K562 (cell line): ENCODE results near the gene NXF1. TPM values are rescaled to one million over a fixed set of nuclear protein-coding genes. Genes with fewer than 3 reads are reported as not detected.

Experiments
- CC2D1A ChIP-seq: fragments of 450-650 bp; IDR thresholded peaks from 2 replicates; pipeline ENCODE4 v1.6.1; 2017; ENCODE audit warnings: mild to moderate bottlenecking
- DIDO1 ChIP-seq: fragments of 450-650 bp; IDR thresholded peaks from 2 replicates; pipeline ENCODE4 v1.6.1; 2016; ENCODE audit warnings: low read depth, missing biosample characterization, missing genetic modification characterization
- EP300 ChIP-seq: IDR thresholded peaks from 2 replicates; pipeline ENCODE4 v1.6.1; 2012; ENCODE audit warnings: low read length, improper control_type of control experiment
- ETV6 ChIP-seq, 3 experiments: fragments of 150-350 bp in 1 of 3; sonication (generic) in 1 of 3; formaldehyde crosslinking in 1 of 3; IDR thresholded peaks; 2 replicates each; pipeline versions ENCODE4 v1.6.1 to v1.8.0; 2014 to 2022; ENCODE audit warnings: borderline replicate concordance in 2 of 3, low read depth in 2 of 3, antibody characterized with exemption in 1 of 3, low read length in 1 of 3, mild to moderate bottlenecking in 1 of 3, missing genetic modification reagents in 1 of 3
- HMG20A ChIP-seq: fragments of 450-650 bp; formaldehyde crosslinking; conservative IDR thresholded peaks from 2 replicates; pipeline ENCODE4 v1.4.0; 2020; ENCODE audit warnings: mild to moderate bottlenecking, mixed read lengths
- MAFF ChIP-seq: IDR thresholded peaks from 2 replicates; pipeline ENCODE4 v1.6.1; 2012; ENCODE audit warnings: low read length, improper control_type of control experiment
- RBM15 ChIP-seq: fragments of 200-400 bp; formaldehyde crosslinking; IDR thresholded peaks from 2 replicates; pipeline ENCODE4 v1.6.1; 2018; ENCODE audit warnings: mild to moderate bottlenecking, low read length, moderate library complexity; ENCODE audit not compliant: insufficient read depth
- SMARCB1 ChIP-seq: IDR thresholded peaks from 2 replicates; pipeline ENCODE4 v1.6.1; 2011; ENCODE audit warnings: improper control_type of control experiment, low read depth; ENCODE audit not compliant: insufficient read length
- ZBTB40 ChIP-seq, 2 experiments: fragments of 450-650 bp in 1 of 2; sonication (generic) in 1 of 2; formaldehyde crosslinking in 1 of 2; IDR thresholded peaks; 2 replicates each; pipeline versions ENCODE4 v1.7.1 to v1.9.0; 2016 to 2022; ENCODE audit warnings: inconsistent platforms in 1 of 2, mild to moderate bottlenecking in 1 of 2, missing genetic modification reagents in 1 of 2
- ZBTB49 ChIP-seq: sonication (generic); formaldehyde crosslinking; IDR thresholded peaks from 2 replicates; pipeline ENCODE4 v1.8.0; 2022; ENCODE audit warnings: missing genetic modification reagents, mild to moderate bottlenecking, borderline replicate concordance
- ZBTB9 ChIP-seq: fragments of 450-650 bp; formaldehyde crosslinking; IDR thresholded peaks from 2 replicates; pipeline ENCODE4 v1.4.0; 2020; ENCODE audit warnings: mild to moderate bottlenecking, moderate library complexity
- ZNF174 ChIP-seq: fragments of 250-450 bp; sonication (Bioruptor Pico); IDR thresholded peaks from 2 replicates; pipeline ENCODE4 v1.4.0; 2020; ENCODE audit warnings: mild to moderate bottlenecking
- ZNF239 ChIP-seq: fragments of 250-450 bp; sonication (Bioruptor Pico); IDR thresholded peaks from 2 replicates; pipeline ENCODE4 v1.4.0; 2020; ENCODE audit warnings: mild to moderate bottlenecking
- polyA plus RNA-seq, 8 experiments: library from polyadenylated mRNA; depleted of rRNA in 4 of 8; stranded (reverse) in 5 of 8; unstranded in 3 of 8; fragments of >200 nt; fragmentation: Nextera tagmentation in 2 of 8; fragmentation: Illumina TruSeq in 1 of 8; extraction: Ambion mirVana in 2 of 8; extraction: Trizol in 1 of 8; gene quantifications; 2 replicates each; pipeline versions ENCODE4 v1.2.1 to v1.2.3, GENCODE V29; 2011 to 2014; ENCODE audit warnings: inconsistent platforms in 1 of 8, missing spikeins in 1 of 8
- total RNA-seq, 7 experiments: library from RNA; depleted of rRNA in 6 of 7; stranded (reverse); fragments of >200 nt in 6 of 7; fragmentation: Illumina TruSeq in 2 of 7; extraction: Trizol in 2 of 7; gene quantifications; 2 replicates each; pipeline versions ENCODE4 v1.2.1 to v1.2.3, GENCODE V29; 2011 to 2021; ENCODE audit warnings: low replicate concordance in 1 of 7

Gene NXF1
- total and polyA plus RNA-seq, 9 of the 15 experiments (the other 6 are each of a cell fraction or from before 2014, with no cell fraction given): 18.1 to 98.3 (median 35.8) TPM

- TF ChIP-seq ZBTB40 (IDR thresholded peaks at IDR 0.05) (0 out of 2 replicates have a peak, but pooled peaks have one; percentile 42), ZBTB40 (CRISPR knock-in tag; IDR thresholded peaks at IDR 0.05) (no peak), CC2D1A (no peak), ZBTB9 (peak; percentile 87; the same call in 1 of the 2 replicates), EP300 (no peak; the same call in 1 of the 2 replicates), ETV6 (IDR thresholded peaks at IDR 0.05; ENCODE audit: borderline replicate concordance in 1 of 2, low read depth in 2 of 2, low read length in 1 of 2) (no peak), ETV6 (CRISPR knock-in tag; IDR thresholded peaks at IDR 0.05; ENCODE audit: borderline replicate concordance) (peak; percentile 76), ZBTB49 (CRISPR knock-in tag) (no peak), SMARCB1 (no peak), RBM15 (no peak), ZNF239 (CRISPR knock-in tag) (no peak; the same call in 1 of the 2 replicates), MAFF (no peak), HMG20A (no peak), ZNF174 (CRISPR knock-in tag) (no peak), DIDO1 (no peak)
These were observed at the start of gene NXF1 (continued) for GRCh38 chr11:62805076-62805892.
